Fibroblast of skin of left biceps (primary cell): ENCODE data around the gene LGALS7B.
"Not testable (repeated sequence)": the region's sequence is repeated elsewhere in the genome, so short reads cannot be mapped to it uniquely, and the experiment has no call there.

ENCODE experiments used
- DNase-seq, 2 experiments: peaks; one replicate each; pipeline ENCODE4 v3.0.0-alpha.2; 2013; ENCODE audit warnings: low read depth in 2 of 2

Gene LGALS7B

GRCh38 chr19:38788478-38789243 lies at the start of gene LGALS7B:
TSS of gene LGALS7B (plus strand) at chr19:38789200. CDS start at chr19:38789227, 27 bp downstream.
- DNase-seq: no peak

- no peak for DNase-seq
Observed at GRCh38 chr19:38739440-38740256, 49.4 kb upstream of the LGALS7B start.

GRCh38 chr19:38740257-38740592 lies 48.8 kb upstream of the LGALS7B start:
- DNase-seq: no peak

- DNase-seq: no peak
Observed at GRCh38 chr19:38740932-38741331, 48.1 kb upstream of the LGALS7B start.

- no peak for DNase-seq
Observed at GRCh38 chr19:38741670-38742069, 47.3 kb upstream of the LGALS7B start.

- no peak for DNase-seq
Observed at GRCh38 chr19:38742296-38742695, 46.7 kb upstream of the LGALS7B start.

GRCh38 chr19:38742906-38743305 lies 46.1 kb upstream of the LGALS7B start:
- DNase-seq: no peak

- DNase-seq: no peak
Observed at GRCh38 chr19:38743394-38744297, 45.4 kb upstream of the LGALS7B start.

- DNase-seq: no peak
Observed at GRCh38 chr19:38744298-38744681, 44.7 kb upstream of the LGALS7B start, which contains the start of gene CAPN12. TSS of gene CAPN12 (minus strand) at chr19:38744474. CDS start at chr19:38744165, 309 bp downstream.

- DNase-seq: no peak
Observed at GRCh38 chr19:38744874-38745273, 44.1 kb upstream of the LGALS7B start.

- no peak for DNase-seq
Observed at GRCh38 chr19:38745316-38745715, 43.7 kb upstream of the LGALS7B start.

GRCh38 chr19:38753783-38754182 lies 35.2 kb upstream of the LGALS7B start:
- not testable (repeated sequence) for DNase-seq

GRCh38 chr19:38754196-38754595 lies 34.8 kb upstream of the LGALS7B start:
- not testable (repeated sequence) for DNase-seq

- DNase-seq: no peak
Observed at GRCh38 chr19:38759590-38760003, 29.4 kb upstream of the LGALS7B start.

GRCh38 chr19:38760805-38761517 lies 28.0 kb upstream of the LGALS7B start:
- DNase-seq: not testable (repeated sequence)

- DNase-seq: not testable (repeated sequence)
Observed at GRCh38 chr19:38761884-38762389, 27.1 kb upstream of the LGALS7B start.

- DNase-seq: no peak
Observed at GRCh38 chr19:38763795-38764220, 25.2 kb upstream of the LGALS7B start.

- DNase-seq: no peak
Observed at GRCh38 chr19:38765214-38765613, 23.8 kb upstream of the LGALS7B start.

GRCh38 chr19:38766276-38767047 lies 22.5 kb upstream of the LGALS7B start:
- no peak for DNase-seq

- DNase-seq: peak; percentile 18 to 29
Observed at GRCh38 chr19:38769635-38770211, 19.3 kb upstream of the LGALS7B start.
